ENCODE data around the gene ARPP19.

DNA sequence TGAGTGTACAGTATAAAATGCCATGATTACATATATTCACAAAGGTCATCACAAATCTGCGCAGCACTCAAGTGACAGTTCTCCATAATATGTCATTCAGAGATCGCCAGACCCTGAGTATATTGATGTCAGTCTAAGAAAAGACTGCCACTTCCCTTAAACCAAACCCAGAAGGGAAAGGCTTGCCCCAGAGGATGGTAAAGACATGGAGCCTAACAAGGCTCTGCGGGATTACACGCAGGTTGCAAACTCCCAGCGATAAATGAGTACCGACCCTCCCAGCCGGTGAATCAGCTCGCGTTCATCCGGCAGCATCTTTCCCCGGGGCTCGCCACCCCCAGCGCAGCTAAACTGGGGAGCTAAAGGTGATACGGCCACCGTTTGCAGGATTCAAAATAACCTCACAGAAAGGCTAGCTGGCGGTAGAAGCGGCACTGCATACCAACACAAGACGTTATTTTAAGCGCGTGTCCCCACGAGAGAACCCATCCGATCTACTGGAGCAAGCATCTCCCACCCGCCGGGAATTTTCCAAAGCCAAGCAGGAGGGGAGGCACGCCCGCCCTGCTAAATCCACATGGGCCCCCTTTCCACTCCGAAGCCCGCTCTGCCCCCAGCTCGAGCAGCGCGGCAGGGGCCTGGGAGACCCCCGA lies 40.8 kb downstream of the ARPP19 start:
- TF ChIP-seq, protein P1, sequence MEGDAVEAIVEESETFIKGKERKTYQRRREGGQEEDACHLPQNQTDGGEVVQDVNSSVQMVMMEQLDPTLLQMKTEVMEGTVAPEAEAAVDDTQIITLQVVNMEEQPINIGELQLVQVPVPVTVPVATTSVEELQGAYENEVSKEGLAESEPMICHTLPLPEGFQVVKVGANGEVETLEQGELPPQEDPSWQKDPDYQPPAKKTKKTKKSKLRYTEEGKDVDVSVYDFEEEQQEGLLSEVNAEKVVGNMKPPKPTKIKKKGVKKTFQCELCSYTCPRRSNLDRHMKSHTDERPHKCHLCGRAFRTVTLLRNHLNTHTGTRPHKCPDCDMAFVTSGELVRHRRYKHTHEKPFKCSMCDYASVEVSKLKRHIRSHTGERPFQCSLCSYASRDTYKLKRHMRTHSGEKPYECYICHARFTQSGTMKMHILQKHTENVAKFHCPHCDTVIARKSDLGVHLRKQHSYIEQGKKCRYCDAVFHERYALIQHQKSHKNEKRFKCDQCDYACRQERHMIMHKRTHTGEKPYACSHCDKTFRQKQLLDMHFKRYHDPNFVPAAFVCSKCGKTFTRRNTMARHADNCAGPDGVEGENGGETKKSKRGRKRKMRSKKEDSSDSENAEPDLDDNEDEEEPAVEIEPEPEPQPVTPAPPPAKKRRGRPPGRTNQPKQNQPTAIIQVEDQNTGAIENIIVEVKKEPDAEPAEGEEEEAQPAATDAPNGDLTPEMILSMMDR (IDR thresholded peaks at IDR 0.05) = no peak
- no peak for TF ChIP-seq EP300 (IDR thresholded peaks at IDR 0.05)
